Measurements from ENCODE around the gene OR51G2. TPM values are rescaled to one million over a fixed set of nuclear protein-coding genes. Genes with fewer than 3 reads are reported as not detected.

The OR51G2 gene
- total and polyA plus RNA-seq, 2 donors (not counting 1 experiment from before 2014, with no cell fraction given), result not detected

DNA sequence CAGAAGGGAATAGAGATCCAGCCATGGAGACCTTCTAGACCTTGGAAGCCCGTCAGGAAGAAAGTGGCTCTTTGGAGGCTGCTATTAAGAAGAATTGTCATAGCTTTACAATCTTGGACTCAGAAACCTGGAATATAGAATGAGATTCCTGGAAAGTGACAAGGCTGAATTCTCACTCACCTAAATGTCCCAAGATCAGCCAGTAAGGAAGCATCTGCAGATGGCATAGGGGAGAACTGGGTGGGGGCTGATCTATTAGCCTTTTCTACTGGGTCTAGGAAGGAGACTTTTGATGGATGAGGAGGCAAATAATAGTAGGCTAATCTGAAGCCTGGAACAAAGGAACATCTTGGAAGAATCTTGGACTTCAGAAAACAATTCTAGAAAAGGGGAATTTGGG lies 5.1 kb upstream of the OR51G2 start, which contains the start of gene OR51G1:
Gene OR51G1 (minus strand): TSS at position 101 of the 400 bp plus-strand sequence. CDS start 0 bp downstream, at position 101.
- no peaks in the 10 kb centered on the region for H3K27me3 Mint-ChIP-seq
- H3K4me1 ChIP-seq (ENCODE audit: control insufficient read depth in 2 of 2, insufficient read depth in 2 of 2, low read length in 2 of 2), result no peaks in the 10 kb centered on the region
- no peaks in the 10 kb centered on the region for H3K27me3 ChIP-seq (replicated peaks in 1 of 4; ENCODE audit: control extremely low read depth in 1 of 4, control insufficient read depth in 3 of 4, insufficient read depth in 4 of 4, low read length in 3 of 4)
- H3K79me2 ChIP-seq (ENCODE audit: control insufficient read depth, insufficient read depth, low read length), result no peaks in the 10 kb centered on the region
- no peak within 1 kb of the TSS for H3K27ac Mint-ChIP-seq
- H3K9ac ChIP-seq (ENCODE audit: low read length), result no peak within 1 kb of the TSS
- POLR2A ChIA-PET, result no interaction called here
- WGBS (ENCODE audit: insufficient coverage), result 88% methylated on average over 1 of the region's 1 CpG
- no peak within 1 kb of the TSS for H3K4me3 ChIP-seq (ENCODE audit: control extremely low read depth in 1 of 5, extremely low read depth in 1 of 5, insufficient read depth in 1 of 5, low read depth in 2 of 5, low read length in 4 of 5)
- no peaks in the 10 kb centered on the region for H4K20me1 ChIP-seq (ENCODE audit: control insufficient read depth, insufficient read depth, low read length, poor library complexity, severe bottlenecking)
- CTCF ChIA-PET, result interaction anchor here (0.8 kb wide), 1 partner anchor 84 kb away, joined by 3 read pairs; no protein-coding TSS in a partner anchor
- no peaks in the 10 kb centered on the region for H3K9me3 Mint-ChIP-seq (ENCODE audit: insufficient read depth)
- H3K27ac ChIP-seq (ENCODE audit: low read length in 2 of 2), result no peak within 1 kb of the TSS
- no peaks in the 10 kb centered on the region for H3K9me3 ChIP-seq (ENCODE audit: control extremely low read depth in 1 of 3, control insufficient read depth in 2 of 3, insufficient read depth in 1 of 3, low read length in 2 of 3)
- no peak within 1 kb of the TSS for H2AFZ ChIP-seq (ENCODE audit: insufficient read depth, low read depth, low read length, poor library complexity, severe bottlenecking)
- DNase-seq (no peak), ATAC-seq (ENCODE audit: low read depth) (no peak)
- TF ChIP-seq, protein P1, sequence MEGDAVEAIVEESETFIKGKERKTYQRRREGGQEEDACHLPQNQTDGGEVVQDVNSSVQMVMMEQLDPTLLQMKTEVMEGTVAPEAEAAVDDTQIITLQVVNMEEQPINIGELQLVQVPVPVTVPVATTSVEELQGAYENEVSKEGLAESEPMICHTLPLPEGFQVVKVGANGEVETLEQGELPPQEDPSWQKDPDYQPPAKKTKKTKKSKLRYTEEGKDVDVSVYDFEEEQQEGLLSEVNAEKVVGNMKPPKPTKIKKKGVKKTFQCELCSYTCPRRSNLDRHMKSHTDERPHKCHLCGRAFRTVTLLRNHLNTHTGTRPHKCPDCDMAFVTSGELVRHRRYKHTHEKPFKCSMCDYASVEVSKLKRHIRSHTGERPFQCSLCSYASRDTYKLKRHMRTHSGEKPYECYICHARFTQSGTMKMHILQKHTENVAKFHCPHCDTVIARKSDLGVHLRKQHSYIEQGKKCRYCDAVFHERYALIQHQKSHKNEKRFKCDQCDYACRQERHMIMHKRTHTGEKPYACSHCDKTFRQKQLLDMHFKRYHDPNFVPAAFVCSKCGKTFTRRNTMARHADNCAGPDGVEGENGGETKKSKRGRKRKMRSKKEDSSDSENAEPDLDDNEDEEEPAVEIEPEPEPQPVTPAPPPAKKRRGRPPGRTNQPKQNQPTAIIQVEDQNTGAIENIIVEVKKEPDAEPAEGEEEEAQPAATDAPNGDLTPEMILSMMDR (IDR thresholded peaks at IDR 0.05), result no peak
- TF ChIP-seq EZH2 (IDR thresholded peaks at IDR 0.05; ENCODE audit: borderline replicate concordance, insufficient read depth, low read depth, low read length, poor library complexity, severe bottlenecking), result no peak
- H3K4me3 Mint-ChIP-seq, result no peak within 1 kb of the TSS
- H3K36me3 ChIP-seq (replicated peaks in 1 of 2; ENCODE audit: control extremely low read depth in 1 of 2, control insufficient read depth in 1 of 2, extremely low read depth in 1 of 2, insufficient read depth in 2 of 2, low read length in 1 of 2), result no peaks in the 10 kb centered on the region
- no peak within 1 kb of the TSS for H3K4me2 ChIP-seq (replicated peaks; ENCODE audit: low read depth, low read length, poor library complexity, severe bottlenecking)
- intact Hi-C loops (cut with micrococcal nuclease), result no loop called here
- no peaks in the 10 kb centered on the region for H3K4me1 Mint-ChIP-seq

DNA sequence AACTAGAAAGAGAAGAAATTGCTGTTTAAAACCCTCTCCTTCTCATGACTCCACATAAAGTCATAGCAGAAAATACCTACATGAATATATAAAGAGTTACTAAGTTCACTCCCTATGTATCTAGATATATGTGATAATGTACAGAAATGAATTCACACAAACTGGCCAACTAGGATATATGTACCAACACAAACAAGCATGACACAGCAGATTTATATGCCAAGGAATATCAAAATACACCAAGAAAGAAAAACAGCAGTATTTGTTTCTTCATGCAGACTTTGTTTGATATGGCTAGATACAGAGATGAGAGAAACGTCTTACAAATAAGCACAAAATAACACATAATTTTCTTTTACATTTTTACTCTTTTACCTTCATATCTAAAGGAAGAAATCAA lies 3.2 kb upstream of the OR51G2 start:
- H3K79me2 ChIP-seq (ENCODE audit: control insufficient read depth, insufficient read depth, low read length), result no peaks in the 10 kb centered on the region
- ChIA-PET CTCF (no interaction called here), POLR2A (no interaction called here)
- no peak overlapping the region for H3K4me3 ChIP-seq (ENCODE audit: control extremely low read depth in 1 of 5, extremely low read depth in 1 of 5, insufficient read depth in 1 of 5, low read depth in 2 of 5, low read length in 4 of 5)
- no peaks in the 10 kb centered on the region for H4K20me1 ChIP-seq (ENCODE audit: control insufficient read depth, insufficient read depth, low read length, poor library complexity, severe bottlenecking)
- no peaks in the 10 kb centered on the region for H3K4me1 ChIP-seq (ENCODE audit: control insufficient read depth in 2 of 2, insufficient read depth in 2 of 2, low read length in 2 of 2)
- no peak overlapping the region for H3K9ac ChIP-seq (ENCODE audit: low read length)
- TF ChIP-seq, protein P1 (IDR thresholded peaks at IDR 0.05), result no peak
- TF ChIP-seq EZH2 (IDR thresholded peaks at IDR 0.05; ENCODE audit: borderline replicate concordance, insufficient read depth, low read depth, low read length, poor library complexity, severe bottlenecking), result no peak
- WGBS (ENCODE audit: insufficient coverage), result no CpG with 5 or more reads among the region's 1 CpG
- Mint-ChIP-seq H3K4me3 (no peak overlapping the region), H3K9me3 (ENCODE audit: insufficient read depth) (no peaks in the 10 kb centered on the region), H3K4me1 (no peaks in the 10 kb centered on the region), H3K27me3 (no peaks in the 10 kb centered on the region), H3K27ac (no peak overlapping the region)
- no peak for DNase-seq
- H3K9me3 ChIP-seq (ENCODE audit: control extremely low read depth in 1 of 3, control insufficient read depth in 2 of 3, insufficient read depth in 1 of 3, low read length in 2 of 3), result no peaks in the 10 kb centered on the region
- H3K36me3 ChIP-seq (replicated peaks in 1 of 2; ENCODE audit: control extremely low read depth in 1 of 2, control insufficient read depth in 1 of 2, extremely low read depth in 1 of 2, insufficient read depth in 2 of 2, low read length in 1 of 2), result no peaks in the 10 kb centered on the region
- H2AFZ ChIP-seq (ENCODE audit: insufficient read depth, low read depth, low read length, poor library complexity, severe bottlenecking), result no peak overlapping the region
- ATAC-seq (ENCODE audit: low read depth), result no peak
- H3K27me3 ChIP-seq (replicated peaks in 1 of 4; ENCODE audit: control extremely low read depth in 1 of 4, control insufficient read depth in 3 of 4, insufficient read depth in 4 of 4, low read length in 3 of 4), result no peaks in the 10 kb centered on the region
- no peak overlapping the region for H3K4me2 ChIP-seq (replicated peaks; ENCODE audit: low read depth, low read length, poor library complexity, severe bottlenecking)
- no peak overlapping the region for H3K27ac ChIP-seq (ENCODE audit: low read length in 2 of 2)
- intact Hi-C loops (cut with micrococcal nuclease), result no loop called here

Measured in B cell (primary cell).